Measurements from ENCODE around the gene PAQR7.

PAQR7 gene

DNA sequence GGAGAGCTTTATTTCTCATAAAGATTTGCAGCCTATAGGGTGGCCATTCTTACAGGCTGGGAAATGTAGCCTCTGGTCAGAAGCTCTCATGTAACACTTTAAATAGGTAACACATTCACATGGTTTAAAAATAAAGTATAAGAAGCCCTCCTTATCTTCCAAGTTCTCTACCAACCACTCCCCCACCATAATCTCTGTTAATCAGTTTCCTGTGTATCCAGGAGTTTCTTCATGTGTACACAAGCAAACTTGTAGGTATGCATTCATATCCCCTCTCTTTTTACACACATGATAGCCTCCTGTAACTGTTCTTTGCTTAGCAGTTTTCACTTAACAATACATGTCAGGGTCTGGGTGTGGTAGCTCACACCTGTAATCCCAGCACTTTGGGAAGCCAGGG, 35.7 kb upstream of the PAQR7 start:
- Histone ChIP-seq H3K36me3 (ENCODE audit: control insufficient read depth in 1 of 2, insufficient read depth in 2 of 2, low read length in 2 of 2) (no peaks in the 10 kb centered on the region), H3K4me3 (ENCODE audit: low read depth in 1 of 2, low read length in 2 of 2) (no peak overlapping the region), H3K4me1 (ENCODE audit: control insufficient read depth in 1 of 2, insufficient read depth in 2 of 2, low read length in 2 of 2) (peaks cover 0 to 8% of the 10 kb centered on the region in 2 donors), H3K27me3 (ENCODE audit: low read depth, low read length) (no peaks in the 10 kb centered on the region), H3K27ac (ENCODE audit: low read length) (no peak overlapping the region), H3K9me3 (ENCODE audit: control insufficient read depth in 1 of 2, low read length in 2 of 2) (no peaks in the 10 kb centered on the region)

DNA sequence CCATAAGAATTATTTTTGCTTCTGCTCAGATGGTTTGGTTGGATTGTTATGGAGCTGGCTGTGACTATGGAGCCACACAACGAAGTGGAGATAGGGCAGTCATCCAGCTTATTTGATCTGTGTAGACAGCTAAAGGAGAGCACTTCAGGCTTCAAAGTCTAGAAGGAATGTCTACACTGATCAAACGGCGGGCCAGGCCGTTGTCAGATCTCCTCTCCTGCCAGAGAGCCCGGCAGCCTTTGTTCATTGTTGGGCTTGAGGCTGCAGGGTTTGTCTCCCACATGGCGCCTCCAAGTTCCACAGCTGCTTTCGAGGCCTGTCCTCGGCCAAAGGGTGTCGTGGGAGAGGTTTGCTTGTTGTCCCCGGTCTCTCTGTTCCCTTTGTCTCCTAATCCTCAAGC, 33.5 kb upstream of the PAQR7 start:
- no peaks in the 10 kb centered on the region for H3K9me3 ChIP-seq (ENCODE audit: control insufficient read depth in 1 of 2, low read length in 2 of 2)
- peaks cover 9 to 18% of the 10 kb centered on the region in 2 donors for H3K4me1 ChIP-seq (ENCODE audit: control insufficient read depth in 1 of 2, insufficient read depth in 2 of 2, low read length in 2 of 2)
- no peaks in the 10 kb centered on the region for H3K27me3 ChIP-seq (ENCODE audit: low read depth, low read length)
- H3K36me3 ChIP-seq (ENCODE audit: control insufficient read depth in 1 of 2, insufficient read depth in 2 of 2, low read length in 2 of 2) = no peaks in the 10 kb centered on the region
- no peak overlapping the region for H3K4me3 ChIP-seq (ENCODE audit: low read depth in 1 of 2, low read length in 2 of 2)
- H3K27ac ChIP-seq (ENCODE audit: low read length) = no peak overlapping the region

DNA sequence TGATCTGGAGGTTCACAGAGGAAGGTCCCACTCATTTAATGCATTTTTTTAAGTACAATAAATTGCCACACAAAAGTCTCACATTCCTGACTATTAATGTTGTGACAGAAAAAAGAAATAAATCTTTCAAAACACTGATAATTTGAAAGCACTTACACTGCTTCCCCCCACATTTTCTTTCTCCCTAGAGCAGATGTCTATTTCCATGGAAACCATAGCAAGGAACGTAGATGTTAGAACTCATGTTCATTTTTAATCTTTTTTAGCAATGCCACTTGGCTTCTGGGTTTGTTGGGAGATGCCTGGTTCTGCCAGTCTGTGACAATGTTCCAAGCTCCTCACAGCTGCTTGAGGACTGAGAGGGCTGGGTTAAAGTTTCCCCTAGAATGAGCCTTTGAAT, 32.7 kb upstream of the PAQR7 start:
- no peaks in the 10 kb centered on the region for H3K9me3 ChIP-seq (ENCODE audit: control insufficient read depth in 1 of 2, low read length in 2 of 2)
- H3K4me1 ChIP-seq (ENCODE audit: control insufficient read depth in 1 of 2, insufficient read depth in 2 of 2, low read length in 2 of 2) = peaks cover 9 to 18% of the 10 kb centered on the region in 2 donors
- H3K27ac ChIP-seq (ENCODE audit: low read length) = no peak overlapping the region

DNA sequence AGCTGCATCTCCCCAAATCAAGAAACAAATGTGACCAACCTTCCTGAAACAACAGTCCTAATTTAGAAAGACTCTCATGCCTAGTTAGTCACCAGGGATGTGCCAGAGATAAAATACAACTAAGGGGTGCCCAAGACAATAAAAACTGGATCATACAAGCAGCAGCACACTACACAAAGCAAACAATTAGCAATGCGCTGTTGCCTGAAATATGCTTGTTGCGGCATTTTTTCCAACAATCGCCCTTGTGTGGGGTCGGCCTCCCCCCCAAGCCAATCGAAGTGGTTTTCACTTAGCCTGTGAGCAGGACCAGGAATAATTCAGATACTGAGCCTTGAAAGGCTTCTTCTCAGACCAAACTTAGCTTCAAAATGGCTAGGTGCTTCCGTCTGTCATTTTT, 32.1 kb upstream of the PAQR7 start:
- H3K27ac ChIP-seq (ENCODE audit: low read length) = no peak overlapping the region
- H3K36me3 ChIP-seq (ENCODE audit: control insufficient read depth in 1 of 2, insufficient read depth in 2 of 2, low read length in 2 of 2) = peaks cover 1 to 3% of the 10 kb centered on the region in 2 donors
- no peak overlapping the region for H3K4me3 ChIP-seq (ENCODE audit: low read depth in 1 of 2, low read length in 2 of 2)

More for the DNA sequence above, 32.7 kb upstream of the PAQR7 start:
- H3K36me3 ChIP-seq (ENCODE audit: control insufficient read depth in 1 of 2, insufficient read depth in 2 of 2, low read length in 2 of 2) = peaks cover 0 to 2% of the 10 kb centered on the region in 2 donors
- no peak overlapping the region for H3K4me3 ChIP-seq (ENCODE audit: low read depth in 1 of 2, low read length in 2 of 2)
- H3K27me3 ChIP-seq (ENCODE audit: low read depth, low read length) = no peaks in the 10 kb centered on the region

DNA sequence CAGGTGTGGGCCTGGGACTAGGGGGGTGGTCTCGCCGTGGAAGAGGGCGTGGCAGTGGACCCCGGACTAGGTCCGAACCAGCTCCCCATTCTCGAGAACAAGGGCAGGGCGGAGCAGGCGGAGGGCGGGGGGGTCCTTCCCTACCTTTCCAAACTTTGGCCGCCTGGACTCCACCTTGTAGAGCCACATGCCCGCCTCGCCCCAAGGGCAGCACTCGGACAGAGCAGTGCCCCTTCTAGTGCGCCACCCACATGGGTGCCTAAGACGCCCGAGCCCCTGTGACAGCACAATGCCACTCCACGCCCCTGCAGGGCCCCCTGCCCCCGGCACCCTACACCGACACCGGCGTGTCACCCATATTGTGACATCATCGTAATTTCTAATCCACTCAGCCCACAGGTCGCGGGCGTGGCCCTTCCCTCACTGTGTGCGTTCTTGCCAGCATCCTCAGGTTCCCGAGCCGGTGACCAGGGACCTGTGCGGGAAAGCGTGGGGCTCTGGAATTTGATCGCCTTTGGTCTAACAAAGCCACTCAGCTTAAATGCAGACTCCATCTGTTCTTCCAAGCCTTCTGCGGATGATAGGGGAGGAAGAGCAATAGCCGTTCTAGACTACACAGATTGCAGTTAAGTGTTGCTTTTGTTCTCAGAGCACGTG, 31.3 kb upstream of the PAQR7 start:
- H3K27me3 ChIP-seq (ENCODE audit: low read depth, low read length) = no peaks in the 10 kb centered on the region
- peaks cover 9 to 18% of the 10 kb centered on the region in 2 donors for H3K4me1 ChIP-seq (ENCODE audit: control insufficient read depth in 1 of 2, insufficient read depth in 2 of 2, low read length in 2 of 2)
- peak overlapping the region; percentile 48 to 82 for H3K4me3 ChIP-seq (ENCODE audit: low read depth in 1 of 2, low read length in 2 of 2)
- no peaks in the 10 kb centered on the region for H3K9me3 ChIP-seq (ENCODE audit: control insufficient read depth in 1 of 2, low read length in 2 of 2)
- H3K27ac ChIP-seq (ENCODE audit: low read length) = no peak overlapping the region
- H3K36me3 ChIP-seq (ENCODE audit: control insufficient read depth in 1 of 2, insufficient read depth in 2 of 2, low read length in 2 of 2) = peaks cover 3 to 6% of the 10 kb centered on the region in 2 donors

More for the DNA sequence above, 32.1 kb upstream of the PAQR7 start:
- H3K9me3 ChIP-seq (ENCODE audit: control insufficient read depth in 1 of 2, low read length in 2 of 2) = no peaks in the 10 kb centered on the region
- peaks cover 9 to 18% of the 10 kb centered on the region in 2 donors for H3K4me1 ChIP-seq (ENCODE audit: control insufficient read depth in 1 of 2, insufficient read depth in 2 of 2, low read length in 2 of 2)
- no peaks in the 10 kb centered on the region for H3K27me3 ChIP-seq (ENCODE audit: low read depth, low read length)

DNA sequence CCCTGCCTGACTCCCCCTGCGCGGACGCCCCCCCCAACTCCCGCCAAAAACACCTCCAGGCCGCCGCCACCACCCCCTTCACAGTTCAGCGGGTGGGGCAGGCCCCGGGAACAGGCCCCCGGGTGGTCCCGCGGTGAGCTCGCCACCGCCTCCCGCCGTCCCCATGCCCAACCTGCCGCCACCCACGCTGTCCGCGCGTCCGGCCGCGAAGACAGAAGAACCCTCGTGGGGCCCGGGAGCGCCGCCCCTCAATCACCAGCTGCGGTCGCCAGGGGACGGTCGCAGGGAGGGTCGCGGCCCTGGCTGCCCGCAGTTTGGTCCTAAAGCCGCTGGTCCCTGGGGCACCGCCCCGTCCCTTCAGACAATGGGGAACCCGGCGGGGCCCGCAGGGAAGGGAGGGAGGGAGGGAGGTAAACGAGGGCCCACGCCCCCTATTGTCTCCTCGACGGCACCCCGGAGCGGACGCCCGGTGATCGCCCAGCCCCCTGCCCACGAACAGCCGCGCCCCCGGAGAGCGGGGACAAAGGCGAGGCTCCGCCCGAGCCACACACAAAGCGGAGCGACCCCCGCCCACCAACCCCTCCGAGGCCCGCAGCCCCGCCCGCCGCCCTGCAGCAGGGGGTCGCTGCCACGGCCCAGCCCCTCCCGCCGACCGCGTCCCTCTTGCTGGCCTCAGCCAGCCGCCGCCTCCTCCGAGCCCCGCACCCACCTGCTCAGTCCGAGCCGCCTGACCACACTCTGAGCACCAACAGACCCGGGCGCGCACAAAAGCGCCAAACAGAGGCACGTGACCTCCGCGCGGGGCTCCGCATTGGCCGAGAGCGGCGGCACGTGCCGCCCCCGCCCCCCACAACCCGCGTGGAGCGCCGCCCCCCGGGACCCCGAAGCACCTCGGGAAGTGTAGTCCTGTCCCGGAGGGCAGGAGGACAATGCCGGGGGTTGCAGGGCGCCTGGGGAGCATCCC, 30.5 kb upstream of the PAQR7 start, which contains the start of gene STMN1:
TSS of gene STMN1 (minus strand) at position 740 of the 964 bp plus-strand sequence. CDS start 1,743 bp downstream, outside the sequence.
- H3K4me3 ChIP-seq (ENCODE audit: low read depth in 1 of 2, low read length in 2 of 2) = peak within 1 kb of the TSS; percentile 82 to 85
- no peaks in the 10 kb centered on the region for H3K27me3 ChIP-seq (ENCODE audit: low read depth, low read length)
- H3K9me3 ChIP-seq (ENCODE audit: control insufficient read depth in 1 of 2, low read length in 2 of 2) = no peaks in the 10 kb centered on the region
- H3K4me1 ChIP-seq (ENCODE audit: control insufficient read depth in 1 of 2, insufficient read depth in 2 of 2, low read length in 2 of 2) = peaks cover 9 to 18% of the 10 kb centered on the region in 2 donors
- H3K27ac ChIP-seq (ENCODE audit: low read length) = peak within 1 kb of the TSS; percentile 17
- H3K36me3 ChIP-seq (ENCODE audit: control insufficient read depth in 1 of 2, insufficient read depth in 2 of 2, low read length in 2 of 2) = peaks cover 7% of the 10 kb centered on the region in 2 donors

DNA sequence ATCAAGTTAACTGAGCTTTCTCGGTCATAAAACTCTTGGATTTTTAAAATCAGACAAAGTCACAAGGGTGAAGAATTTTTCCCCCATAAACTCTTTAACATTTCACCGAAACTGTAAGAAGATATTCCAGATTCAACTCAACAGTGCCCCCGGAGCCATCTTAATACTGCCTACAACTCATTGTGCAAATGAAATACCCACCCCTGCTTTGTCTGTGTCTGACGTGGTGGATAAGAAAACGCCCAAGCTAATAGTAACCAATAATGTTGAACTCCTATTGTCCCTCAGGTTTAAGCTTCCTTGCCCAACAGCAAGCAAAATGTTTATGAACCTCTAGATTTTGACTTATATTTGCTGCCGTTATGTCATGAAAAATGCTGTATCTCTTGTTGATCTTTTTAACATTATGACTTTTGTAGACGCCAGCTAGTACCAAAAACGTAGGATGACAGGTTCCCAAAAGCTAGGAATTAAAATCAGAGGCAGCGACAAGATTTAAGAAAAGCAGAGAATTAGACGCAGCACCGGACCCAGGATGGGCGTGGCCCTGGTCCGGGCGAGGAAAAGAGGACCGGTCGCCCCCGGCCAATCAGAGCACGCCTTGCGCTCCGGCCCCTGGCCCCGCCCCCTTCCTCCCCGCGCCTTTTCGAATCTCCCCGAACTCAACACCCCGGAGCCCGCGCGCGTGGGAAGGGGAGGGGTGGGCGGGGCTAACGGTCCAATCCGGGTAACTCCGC, 29.6 kb upstream of the PAQR7 start:
- Histone ChIP-seq H3K27ac (ENCODE audit: low read length) (peak overlapping the region; percentile 17), H3K9me3 (ENCODE audit: control insufficient read depth in 1 of 2, low read length in 2 of 2) (no peaks in the 10 kb centered on the region), H3K4me1 (ENCODE audit: control insufficient read depth in 1 of 2, insufficient read depth in 2 of 2, low read length in 2 of 2) (peaks cover 9 to 18% of the 10 kb centered on the region in 2 donors), H3K36me3 (ENCODE audit: control insufficient read depth in 1 of 2, insufficient read depth in 2 of 2, low read length in 2 of 2) (peaks cover 9 to 12% of the 10 kb centered on the region in 2 donors), H3K4me3 (ENCODE audit: low read depth in 1 of 2, low read length in 2 of 2) (peak overlapping the region; percentile 82 to 85), H3K27me3 (ENCODE audit: low read depth, low read length) (no peaks in the 10 kb centered on the region)

DNA sequence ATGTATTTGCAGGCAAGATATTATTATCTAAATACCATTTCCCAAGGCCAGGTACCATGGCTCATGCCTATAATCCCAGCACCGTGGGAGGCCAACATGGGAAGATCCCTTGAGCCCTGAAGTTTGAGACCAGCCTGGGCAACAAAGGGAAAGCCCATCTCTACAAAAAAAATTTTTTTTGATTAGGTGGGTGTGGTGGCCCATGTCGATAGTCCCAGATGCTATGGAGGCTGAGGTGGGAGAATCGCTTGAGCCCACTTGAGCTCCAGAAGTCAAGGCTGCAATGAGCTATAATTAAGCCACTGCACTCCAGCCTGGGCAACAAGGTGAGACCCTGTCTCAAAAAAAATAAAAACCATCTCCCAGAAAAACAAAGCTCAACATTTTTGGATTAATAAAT, 28.5 kb upstream of the PAQR7 start:
- Histone ChIP-seq H3K36me3 (ENCODE audit: control insufficient read depth in 1 of 2, insufficient read depth in 2 of 2, low read length in 2 of 2) (peaks cover 9 to 12% of the 10 kb centered on the region in 2 donors), H3K27me3 (ENCODE audit: low read depth, low read length) (no peaks in the 10 kb centered on the region), H3K9me3 (ENCODE audit: control insufficient read depth in 1 of 2, low read length in 2 of 2) (no peaks in the 10 kb centered on the region), H3K4me3 (ENCODE audit: low read depth in 1 of 2, low read length in 2 of 2) (no peak overlapping the region), H3K4me1 (ENCODE audit: control insufficient read depth in 1 of 2, insufficient read depth in 2 of 2, low read length in 2 of 2) (peaks cover 9 to 18% of the 10 kb centered on the region in 2 donors), H3K27ac (ENCODE audit: low read length) (no peak overlapping the region)

DNA sequence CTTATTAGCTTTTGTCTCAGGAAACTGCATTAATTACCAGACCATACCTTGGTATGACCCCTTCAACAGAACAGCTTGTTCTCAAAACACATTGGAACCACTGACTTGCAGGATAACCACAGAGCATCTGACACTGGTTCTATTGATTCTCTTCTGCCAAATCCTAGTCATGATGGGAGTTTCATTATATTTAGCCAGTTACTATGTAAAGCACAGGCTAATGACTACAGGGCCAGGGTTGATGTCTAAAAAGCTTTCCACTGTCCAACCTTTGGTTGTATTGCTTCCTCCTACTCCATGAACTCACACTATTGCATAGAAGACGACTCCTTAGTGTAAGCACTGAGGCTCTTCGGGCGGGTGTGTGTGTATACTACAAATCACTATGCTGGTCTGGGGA, 27.0 kb upstream of the PAQR7 start:
- Histone ChIP-seq H3K36me3 (ENCODE audit: control insufficient read depth in 1 of 2, insufficient read depth in 2 of 2, low read length in 2 of 2) (peaks cover 9 to 12% of the 10 kb centered on the region in 2 donors), H3K27ac (ENCODE audit: low read length) (no peak overlapping the region), H3K4me1 (ENCODE audit: control insufficient read depth in 1 of 2, insufficient read depth in 2 of 2, low read length in 2 of 2) (peaks cover 9 to 18% of the 10 kb centered on the region in 2 donors), H3K4me3 (ENCODE audit: low read depth in 1 of 2, low read length in 2 of 2) (no peak overlapping the region), H3K9me3 (ENCODE audit: control insufficient read depth in 1 of 2, low read length in 2 of 2) (no peaks in the 10 kb centered on the region), H3K27me3 (ENCODE audit: low read depth, low read length) (no peaks in the 10 kb centered on the region)

DNA sequence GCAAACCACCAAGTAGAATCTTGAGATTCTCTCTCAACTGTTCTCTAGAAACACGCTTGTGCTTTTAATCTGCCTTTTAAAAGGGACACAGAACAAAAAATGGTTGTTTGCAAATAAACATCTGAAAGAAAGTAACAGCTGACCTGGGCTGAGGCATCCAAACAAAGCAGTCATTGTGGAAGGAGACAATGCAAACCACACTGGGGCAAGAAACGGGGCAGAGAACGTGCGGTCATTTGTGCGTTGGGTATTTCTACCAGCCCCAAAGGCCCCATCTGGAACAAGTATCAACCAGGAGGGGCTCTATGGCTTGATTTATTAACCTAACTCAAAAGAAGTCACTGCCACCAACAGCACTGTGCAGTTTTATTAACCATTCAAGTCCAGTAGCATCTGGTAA, 24.7 kb upstream of the PAQR7 start:
- H3K27me3 ChIP-seq (ENCODE audit: low read depth, low read length) = no peaks in the 10 kb centered on the region
- H3K4me3 ChIP-seq (ENCODE audit: low read depth in 1 of 2, low read length in 2 of 2) = no peak overlapping the region
- H3K27ac ChIP-seq (ENCODE audit: low read length) = no peak overlapping the region
- peaks cover 17 to 19% of the 10 kb centered on the region in 2 donors for H3K4me1 ChIP-seq (ENCODE audit: control insufficient read depth in 1 of 2, insufficient read depth in 2 of 2, low read length in 2 of 2)
- no peaks in the 10 kb centered on the region for H3K9me3 ChIP-seq (ENCODE audit: control insufficient read depth in 1 of 2, low read length in 2 of 2)
- peaks cover 9 to 12% of the 10 kb centered on the region in 2 donors for H3K36me3 ChIP-seq (ENCODE audit: control insufficient read depth in 1 of 2, insufficient read depth in 2 of 2, low read length in 2 of 2)

DNA sequence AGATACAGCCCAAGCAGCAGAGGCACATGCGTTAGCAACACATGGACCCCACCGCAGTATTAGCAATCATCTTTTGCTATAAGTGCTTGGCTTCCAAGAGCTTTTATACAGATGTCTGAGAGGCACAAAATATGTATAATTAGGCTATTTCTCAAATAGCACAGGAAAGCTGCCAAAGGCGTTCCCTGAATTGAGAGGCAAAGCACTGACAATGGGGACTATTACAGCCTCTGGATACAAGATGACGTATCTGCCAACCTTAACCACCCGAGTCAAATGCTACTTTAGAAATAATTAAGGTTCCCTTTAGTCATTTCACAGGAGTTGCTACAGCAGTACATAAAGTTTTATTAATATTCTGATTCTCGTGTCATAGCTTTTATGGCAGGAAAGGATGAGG, 24.3 kb upstream of the PAQR7 start:
- H3K27me3 ChIP-seq (ENCODE audit: low read depth, low read length) = no peaks in the 10 kb centered on the region
- no peaks in the 10 kb centered on the region for H3K9me3 ChIP-seq (ENCODE audit: control insufficient read depth in 1 of 2, low read length in 2 of 2)
- H3K36me3 ChIP-seq (ENCODE audit: control insufficient read depth in 1 of 2, insufficient read depth in 2 of 2, low read length in 2 of 2) = peaks cover 9 to 12% of the 10 kb centered on the region in 2 donors
- H3K4me1 ChIP-seq (ENCODE audit: control insufficient read depth in 1 of 2, insufficient read depth in 2 of 2, low read length in 2 of 2) = peaks cover 17 to 18% of the 10 kb centered on the region in 2 donors
- H3K4me3 ChIP-seq (ENCODE audit: low read depth in 1 of 2, low read length in 2 of 2) = no peak overlapping the region
- H3K27ac ChIP-seq (ENCODE audit: low read length) = no peak overlapping the region

Measured in muscle layer of duodenum (tissue), 2 donors.